Measurements from ENCODE around the gene AEBP1.

Gene AEBP1

GRCh38 chr7:44076101-44076895 is 27.8 kb upstream of the AEBP1 start:
- Histone ChIP-seq H2AFZ (ENCODE audit: low read length) (no peak overlapping the region), H3K9me2 (replicated peaks; ENCODE audit: low read depth, low read length) (no peaks in the 10 kb centered on the region), H3K4me3 (ENCODE audit: low read length, poor library complexity, severe bottlenecking) (no peak overlapping the region), H3K9ac (ENCODE audit: low read depth, low read length, poor library complexity, severe bottlenecking) (no peak overlapping the region), H3K27me3 (ENCODE audit: insufficient read depth, low read length, poor library complexity, severe bottlenecking) (no peaks in the 10 kb centered on the region), H3F3A (ENCODE audit: low read depth) (no peaks in the 10 kb centered on the region), H3K4me2 (ENCODE audit: low read depth, low read length, poor library complexity, severe bottlenecking) (no peak overlapping the region), H3K4me1 (ENCODE audit: insufficient read depth, low read length, poor library complexity, severe bottlenecking) (peaks cover 46% of the 10 kb centered on the region), H3K79me2 (ENCODE audit: insufficient read depth, low read length) (peaks cover 43% of the 10 kb centered on the region), H3K36me3 (ENCODE audit: insufficient read depth, low read length) (peaks cover 50% of the 10 kb centered on the region; the same call in 1 of the 2 replicates), H4K20me1 (ENCODE audit: insufficient read depth, low read length, poor library complexity, severe bottlenecking) (peaks cover 17% of the 10 kb centered on the region), H3K9me3 (ENCODE audit: insufficient read depth, low read depth, low read length) (no peaks in the 10 kb centered on the region)
- TF ChIP-seq CTCF (conservative IDR thresholded peaks at IDR 0.05; ENCODE audit: low read length) (no peak), EZH2phosphoT487 (IDR thresholded peaks at IDR 0.05; ENCODE audit: borderline replicate concordance) (no peak)

- peaks cover 50% of the 10 kb centered on the region for H3K79me2 ChIP-seq (ENCODE audit: insufficient read depth, low read length)
- H3K27me3 ChIP-seq (ENCODE audit: insufficient read depth, low read length, poor library complexity, severe bottlenecking): no peaks in the 10 kb centered on the region
- no peaks in the 10 kb centered on the region for H3K9me3 ChIP-seq (ENCODE audit: insufficient read depth, low read depth, low read length)
- H3K9ac ChIP-seq (ENCODE audit: low read depth, low read length, poor library complexity, severe bottlenecking): no peak overlapping the region
- H2AFZ ChIP-seq (ENCODE audit: low read length): no peak overlapping the region
- H3K4me1 ChIP-seq (ENCODE audit: insufficient read depth, low read length, poor library complexity, severe bottlenecking): peaks cover 48% of the 10 kb centered on the region
- no peak overlapping the region for H3K4me3 ChIP-seq (ENCODE audit: low read length, poor library complexity, severe bottlenecking)
- peaks cover 17% of the 10 kb centered on the region for H4K20me1 ChIP-seq (ENCODE audit: insufficient read depth, low read length, poor library complexity, severe bottlenecking)
- H3K4me2 ChIP-seq (ENCODE audit: low read depth, low read length, poor library complexity, severe bottlenecking): no peak overlapping the region
- H3F3A ChIP-seq (ENCODE audit: low read depth): no peaks in the 10 kb centered on the region
- H3K9me2 ChIP-seq (replicated peaks; ENCODE audit: low read depth, low read length): no peaks in the 10 kb centered on the region
- H3K36me3 ChIP-seq (ENCODE audit: insufficient read depth, low read length): peaks cover 50% of the 10 kb centered on the region; the same call in 1 of the 2 replicates
- TF ChIP-seq CTCF (conservative IDR thresholded peaks at IDR 0.05; ENCODE audit: low read length) (no peak), EZH2phosphoT487 (IDR thresholded peaks at IDR 0.05; ENCODE audit: borderline replicate concordance) (no peak)
Measured at GRCh38 chr7:44077061-44077460, 27.1 kb upstream of the AEBP1 start.

GRCh38 chr7:44077681-44078091 is 26.5 kb upstream of the AEBP1 start:
- H3K9me3 ChIP-seq (ENCODE audit: insufficient read depth, low read depth, low read length): no peaks in the 10 kb centered on the region
- peak overlapping the region; percentile 30 for H3K9ac ChIP-seq (ENCODE audit: low read depth, low read length, poor library complexity, severe bottlenecking)
- H2AFZ ChIP-seq (ENCODE audit: low read length): no peak overlapping the region
- TF ChIP-seq EZH2phosphoT487 (IDR thresholded peaks at IDR 0.05; ENCODE audit: borderline replicate concordance): no peak
- TF ChIP-seq CTCF (conservative IDR thresholded peaks at IDR 0.05; ENCODE audit: low read length): no peak
- peaks cover 14% of the 10 kb centered on the region for H4K20me1 ChIP-seq (ENCODE audit: insufficient read depth, low read length, poor library complexity, severe bottlenecking)
- peaks cover 49% of the 10 kb centered on the region; the same call in 1 of the 2 replicates for H3K36me3 ChIP-seq (ENCODE audit: insufficient read depth, low read length)
- no peaks in the 10 kb centered on the region for H3K27me3 ChIP-seq (ENCODE audit: insufficient read depth, low read length, poor library complexity, severe bottlenecking)
- H3K4me3 ChIP-seq (ENCODE audit: low read length, poor library complexity, severe bottlenecking): no peak overlapping the region
- H3K4me1 ChIP-seq (ENCODE audit: insufficient read depth, low read length, poor library complexity, severe bottlenecking): peaks cover 42% of the 10 kb centered on the region
- no peaks in the 10 kb centered on the region for H3K9me2 ChIP-seq (replicated peaks; ENCODE audit: low read depth, low read length)
- no peaks in the 10 kb centered on the region for H3F3A ChIP-seq (ENCODE audit: low read depth)
- H3K4me2 ChIP-seq (ENCODE audit: low read depth, low read length, poor library complexity, severe bottlenecking): peak overlapping the region; percentile 94
- H3K79me2 ChIP-seq (ENCODE audit: insufficient read depth, low read length): peaks cover 51% of the 10 kb centered on the region

Data from Loucy (cell line).